Measurements from ENCODE around the gene ARHGEF37. TPM values are rescaled to one million over a fixed set of nuclear protein-coding genes. Genes with fewer than 3 reads are reported as not detected.
A peak's percentile ranks its signal among the peaks of the same experiment; 100 is the strongest.

The ARHGEF37 gene
- total RNA-seq, 4 donors from 2014 or later = 10.2 to 21.4 (median 15.3) TPM

- peak in 2 of 3 donors; percentile 80 to 85 for DNase-seq
- Histone ChIP-seq H3K27ac (peak overlapping the region in 3 of 4 donors; percentile 69 to 95 (median 86)), H3K27me3 (no peaks in the 10 kb centered on the region), H3K36me3 (no peaks in the 10 kb centered on the region), H3K9me3 (no peaks in the 10 kb centered on the region), H3K4me3 (peak overlapping the region in 2 of 4 donors; percentile 38 to 60), H3K4me1 (peaks cover 0 to 23% (median 3%) of the 10 kb centered on the region in 4 donors)
- peak; percentile 31 to 38 for TF ChIP-seq POLR2A (IDR thresholded peaks at IDR 0.05)
- peak in 3 of 6 experiments; percentile 61 to 69 (median 66) for TF ChIP-seq CTCF (IDR thresholded peaks at IDR 0.05)
These were observed 59.8 kb downstream of the ARHGEF37 start for GRCh38 chr5:149641000-149641576.

GRCh38 chr5:149641600-149641999, 60.3 kb downstream of the ARHGEF37 start:
- Histone ChIP-seq H3K36me3 (no peaks in the 10 kb centered on the region), H3K4me3 (no peak overlapping the region), H3K4me1 (peaks cover 0 to 23% (median 3%) of the 10 kb centered on the region in 4 donors), H3K27ac (peak overlapping the region in 2 of 4 donors; percentile 69 to 86), H3K9me3 (no peaks in the 10 kb centered on the region), H3K27me3 (no peaks in the 10 kb centered on the region)
- TF ChIP-seq CTCF (IDR thresholded peaks at IDR 0.05) = peak in 1 of 6 experiments; percentile 4
- no peak for TF ChIP-seq POLR2A (IDR thresholded peaks at IDR 0.05)
- no peak for DNase-seq

GRCh38 chr5:149643781-149644180, 62.5 kb downstream of the ARHGEF37 start:
- TF ChIP-seq CTCF (IDR thresholded peaks at IDR 0.05) (no peak), POLR2A (IDR thresholded peaks at IDR 0.05) (no peak)
- Histone ChIP-seq H3K9me3 (no peaks in the 10 kb centered on the region), H3K27me3 (no peaks in the 10 kb centered on the region), H3K4me3 (no peak overlapping the region), H3K27ac (no peak overlapping the region), H3K4me1 (peaks cover 0 to 23% (median 3%) of the 10 kb centered on the region in 4 donors), H3K36me3 (no peaks in the 10 kb centered on the region)
- no peak for DNase-seq

GRCh38 chr5:149644629-149645028, 63.3 kb downstream of the ARHGEF37 start:
- Histone ChIP-seq H3K9me3 (no peaks in the 10 kb centered on the region), H3K4me1 (peaks cover 0 to 19% (median 3%) of the 10 kb centered on the region in 4 donors), H3K27ac (no peak overlapping the region), H3K27me3 (no peaks in the 10 kb centered on the region), H3K4me3 (no peak overlapping the region), H3K36me3 (no peaks in the 10 kb centered on the region)
- TF ChIP-seq CTCF (IDR thresholded peaks at IDR 0.05) (no peak), POLR2A (IDR thresholded peaks at IDR 0.05) (no peak)
- DNase-seq = no peak

GRCh38 chr5:149645236-149645635, 63.9 kb downstream of the ARHGEF37 start:
- no peak for TF ChIP-seq CTCF (IDR thresholded peaks at IDR 0.05)
- no peak for TF ChIP-seq POLR2A (IDR thresholded peaks at IDR 0.05)
- Histone ChIP-seq H3K27me3 (no peaks in the 10 kb centered on the region), H3K4me3 (no peak overlapping the region), H3K36me3 (no peaks in the 10 kb centered on the region), H3K4me1 (peaks cover 0 to 13% (median 2%) of the 10 kb centered on the region in 4 donors), H3K9me3 (no peaks in the 10 kb centered on the region), H3K27ac (no peak overlapping the region)
- no peak for DNase-seq

Data from Peyer's patch (tissue), 4 donors.